NCI-H460 (cell line): ENCODE data around the gene PFKFB1. TPM values are rescaled to one million over a fixed set of nuclear protein-coding genes. Genes with fewer than 3 reads are reported as not detected.

Source experiments
- DNase-seq: peaks from one replicate; pipeline ENCODE4 v3.0.0-alpha.2; 2016; ENCODE audit warnings: low read depth; ENCODE audit errors: extremely low read depth
- small RNA-seq, 2 experiments: library from RNA; depleted of rRNA; stranded (forward); fragments of <200 nt; gene quantifications; one replicate each; pipeline ENCODE3, GENCODE V24; 2014
- total RNA-seq: library from RNA; depleted of rRNA; stranded (reverse); fragments of >200 nt; shearing (Covaris generic); gene quantifications from 2 replicates; pipeline ENCODE4 v1.2.3, GENCODE V29; 2014; rRNA removed

The PFKFB1 gene
- total RNA-seq, 1 experiment from 2014 or later = not detected

DNA sequence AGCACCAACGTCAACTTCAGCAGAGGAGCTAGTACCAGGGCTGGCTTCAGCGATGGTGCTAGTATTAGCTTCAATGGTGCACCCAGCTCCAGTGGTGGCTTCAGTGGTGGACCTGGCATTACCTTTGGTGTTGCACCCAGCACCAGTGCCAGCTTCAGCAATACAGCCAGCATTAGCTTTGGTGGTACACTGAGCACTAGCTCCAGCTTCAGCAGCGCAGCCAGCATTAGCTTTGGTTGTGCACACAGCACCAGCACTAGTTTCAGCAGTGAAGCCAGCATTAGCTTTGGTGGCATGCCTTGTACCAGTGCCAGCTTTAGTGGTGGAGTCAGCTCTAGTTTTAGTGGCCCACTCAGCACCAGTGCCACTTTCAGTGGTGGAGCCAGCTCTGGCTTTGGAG lies 65.1 kb downstream of the PFKFB1 start:
- no peak for DNase-seq

DNA sequence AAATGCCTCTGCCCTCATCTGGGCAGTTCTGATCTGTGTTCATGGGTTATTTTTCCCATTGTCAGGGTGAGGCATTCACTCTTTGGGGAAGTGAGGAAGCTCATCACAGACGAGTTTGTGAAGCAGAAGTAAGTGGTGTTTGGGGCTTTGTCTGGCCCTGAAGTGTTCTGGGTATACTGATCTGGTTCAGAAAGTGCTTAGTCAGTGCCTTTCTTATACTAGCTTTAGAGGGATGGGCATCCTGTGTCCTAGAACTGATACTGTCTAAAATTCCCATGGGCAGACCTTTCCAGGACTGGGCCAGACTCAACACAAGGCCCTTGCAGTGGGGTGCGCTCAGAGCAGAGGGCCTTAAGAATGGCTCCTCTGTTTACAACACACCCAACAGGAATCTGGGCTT lies 67.0 kb downstream of the PFKFB1 start:
- no peak for DNase-seq

DNA sequence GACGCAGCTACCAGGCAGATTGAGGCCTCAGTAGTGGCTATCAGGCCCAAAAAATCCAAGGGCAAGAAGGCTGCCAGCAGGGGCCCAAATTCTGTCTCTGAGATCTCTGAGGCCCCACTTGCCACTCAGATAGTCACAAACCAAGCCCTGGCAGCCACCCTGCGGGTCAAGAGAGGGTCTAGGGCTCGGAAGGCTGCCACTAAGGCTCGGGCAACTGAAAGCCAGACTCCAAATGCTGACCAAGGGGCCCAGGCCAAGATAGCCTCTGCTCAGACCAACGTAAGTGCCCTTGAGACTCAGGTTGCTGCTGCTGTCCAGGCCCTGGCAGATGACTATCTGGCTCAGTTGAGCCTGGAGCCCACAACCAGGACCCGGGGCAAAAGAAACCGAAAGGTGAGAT lies 70.6 kb downstream of the PFKFB1 start:
- no peak for DNase-seq

DNA sequence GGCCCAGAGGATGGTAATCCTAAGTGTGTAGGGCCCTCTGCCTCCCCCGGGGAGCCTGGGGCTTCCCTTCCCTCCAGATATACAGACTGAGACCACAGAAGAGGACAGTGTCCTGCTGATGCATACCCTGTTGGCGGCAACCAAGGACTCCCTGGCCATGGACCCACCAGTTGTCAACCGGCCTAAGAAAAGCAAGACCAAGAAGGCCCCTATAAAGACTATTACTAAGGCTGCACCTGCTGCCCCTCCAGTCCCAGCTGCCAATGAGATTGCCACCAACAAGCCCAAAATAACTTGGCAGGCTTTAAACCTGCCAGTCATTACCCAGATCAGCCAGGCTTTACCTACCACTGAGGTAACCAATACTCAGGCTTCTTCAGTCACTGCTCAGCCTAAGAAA lies 71.4 kb downstream of the PFKFB1 start:
- DNase-seq = no peak

DNA sequence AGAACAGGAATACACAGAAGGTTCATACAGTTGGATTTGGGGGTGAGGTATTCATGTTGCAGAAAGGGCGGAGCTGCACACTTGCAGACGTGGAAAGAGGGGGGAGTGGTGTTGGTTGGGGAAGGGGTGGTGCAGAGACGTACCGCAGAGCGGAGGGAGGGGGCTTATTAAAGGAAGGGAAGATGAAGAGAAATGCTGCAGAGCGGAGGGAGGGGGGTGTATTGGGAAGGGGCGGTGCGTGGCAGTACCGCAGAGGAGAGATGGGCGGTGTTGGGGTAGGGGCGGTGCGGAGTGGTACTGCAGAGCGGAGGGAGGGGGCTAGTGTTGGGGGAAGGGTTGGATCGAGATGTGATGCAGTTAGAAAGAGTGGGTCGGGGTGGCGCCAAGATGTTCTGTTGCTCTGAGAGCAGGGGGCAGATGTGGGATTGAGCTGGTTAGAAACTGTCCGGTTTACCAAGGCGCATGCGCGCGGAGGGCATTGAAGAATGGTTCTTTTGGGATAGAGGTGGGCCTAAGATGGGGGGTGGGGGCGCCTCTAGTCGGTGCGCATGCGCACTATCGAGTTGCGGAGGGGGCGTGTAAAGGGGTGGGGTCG lies 72.5 kb downstream of the PFKFB1 start:
- peak; percentile 28 for DNase-seq

DNA sequence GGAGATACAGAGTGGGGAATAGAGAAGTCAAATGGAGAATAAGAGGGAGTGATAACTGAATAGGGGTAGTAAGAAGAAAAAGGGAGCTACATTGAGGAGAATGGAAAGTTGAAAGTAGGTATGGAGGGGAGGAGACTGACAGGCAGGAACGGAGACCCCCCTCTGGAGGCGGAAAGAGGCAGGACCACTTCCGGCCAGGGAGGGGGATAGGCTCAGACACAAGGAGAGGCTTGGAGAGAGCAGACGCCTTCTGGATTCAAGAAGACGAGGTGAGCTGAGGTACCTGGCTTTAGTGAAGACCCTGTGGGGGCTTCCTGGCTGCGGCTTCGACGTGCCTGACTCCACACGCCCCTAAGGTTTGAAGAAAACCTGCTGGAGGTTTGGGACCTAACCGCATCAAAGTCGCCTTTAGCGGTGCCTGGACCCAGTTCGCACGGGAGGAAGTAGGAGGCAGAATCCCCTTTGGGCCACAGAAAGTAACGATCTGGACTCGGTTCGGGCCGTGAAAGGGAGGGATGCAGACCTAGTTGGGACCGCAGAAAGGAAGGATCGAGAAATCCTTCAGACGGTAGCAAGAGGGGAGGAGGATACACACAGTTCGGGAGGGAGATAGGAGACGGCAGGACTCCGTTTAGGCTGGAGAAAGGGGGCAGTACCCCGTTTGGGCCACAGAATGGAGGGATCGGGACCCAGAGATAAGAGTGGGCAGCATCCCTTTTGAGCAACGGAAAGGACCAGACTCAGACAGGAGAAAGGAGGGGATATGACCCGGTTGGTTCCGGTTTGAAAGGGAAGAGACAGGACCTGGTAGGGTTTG lies 73.2 kb downstream of the PFKFB1 start, which contains the start of gene TRO:
Gene TRO (plus strand): TSS at position 215 of the 817 bp plus-strand sequence. CDS start 1,423 bp downstream, outside the sequence.
- DNase-seq = no peak

DNA sequence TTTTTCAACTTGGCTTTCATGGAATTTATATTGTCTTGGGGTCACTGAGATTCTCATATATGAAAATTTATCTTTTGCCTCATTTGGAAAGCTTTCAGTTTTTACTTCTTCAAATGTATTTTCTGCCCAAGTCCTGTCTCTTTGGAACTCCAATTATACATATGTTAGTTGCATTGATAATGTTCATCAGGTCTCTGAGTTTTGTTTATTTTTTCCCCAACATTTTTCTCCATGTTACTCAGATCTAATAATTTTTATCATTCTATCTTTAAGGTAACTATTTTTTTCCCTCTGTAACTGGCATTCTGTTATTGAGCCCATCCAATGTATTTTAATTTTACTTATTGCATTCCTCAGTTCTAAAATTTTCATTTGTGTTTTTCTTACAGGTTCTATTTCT lies 84.0 kb downstream of the PFKFB1 start:
- no peak for DNase-seq

DNA sequence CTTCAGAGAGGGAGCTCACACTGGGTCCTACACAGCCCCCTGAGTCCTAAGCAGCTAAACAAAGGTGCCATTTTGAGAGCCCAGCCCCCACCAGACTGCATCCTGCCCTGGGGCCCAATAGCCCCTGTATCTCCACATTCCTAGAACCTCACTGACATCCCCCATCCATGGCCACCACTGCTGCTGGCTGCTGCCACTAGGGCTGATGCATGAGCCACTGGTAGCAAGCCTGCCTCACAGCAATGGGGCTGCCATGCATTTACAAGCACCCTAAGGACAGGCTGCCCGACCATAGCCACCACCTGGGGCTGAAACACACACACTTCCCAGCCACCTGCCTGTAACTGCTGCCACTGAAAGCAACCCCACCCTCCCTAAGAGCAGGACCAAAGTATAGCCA lies 99.8 kb downstream of the PFKFB1 start:
- DNase-seq = no peak

DNA sequence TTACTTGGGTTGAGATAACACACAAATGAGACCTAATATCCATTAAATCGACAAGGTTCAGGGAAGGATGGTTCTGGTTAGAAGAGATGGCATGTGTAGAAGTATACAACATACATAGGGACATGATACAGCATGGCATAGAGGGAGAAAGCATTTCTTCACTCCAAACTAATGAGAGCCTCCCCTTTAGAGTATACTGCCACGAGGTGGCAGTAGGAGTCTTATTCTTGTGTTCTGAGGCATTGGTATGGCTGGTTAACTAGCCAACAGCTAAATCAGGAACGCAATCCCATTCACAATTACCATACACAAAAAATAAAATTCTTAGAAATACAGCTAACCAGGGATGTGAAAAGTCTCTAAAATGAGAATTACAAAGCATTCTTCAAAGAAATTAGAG lies 102.4 kb downstream of the PFKFB1 start:
- DNase-seq = peak; percentile 55

DNA sequence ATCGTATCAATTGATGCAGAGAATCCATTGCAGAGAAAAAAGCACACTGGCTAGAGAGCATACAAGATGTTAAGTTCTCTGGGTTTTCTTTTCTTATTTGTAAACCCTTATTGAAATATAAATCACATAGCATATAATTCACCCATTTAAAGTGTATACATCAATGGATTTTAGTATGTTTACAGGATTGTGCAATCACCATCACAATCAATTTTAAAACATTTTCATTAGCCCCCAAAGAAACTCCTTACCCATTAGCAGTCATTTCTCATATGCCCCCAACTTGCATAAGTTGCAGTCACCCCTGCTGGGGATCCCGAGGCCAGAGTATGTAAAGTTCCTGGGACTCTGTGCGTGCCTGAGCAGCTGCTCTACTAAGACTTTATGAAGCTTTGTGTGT lies 108.2 kb downstream of the PFKFB1 start:
- DNase-seq = no peak

Small RNAs within 50 kb of the gene (small RNA-seq; reads per million reads assigned to genes)
- 0 reads per million in 2 experiments for gene RF00614

Other genes starting within 250 kb of the PFKFB1 start
- gene ITIH6, start 195.9 kb downstream of the PFKFB1 start, total RNA-seq = 0.02 and 0.03 TPM in 2 replicates
- 48.9 and 60.3 TPM in 2 replicates for gene MAGED2, start 186.4 kb downstream of the PFKFB1 start, total RNA-seq
- gene TRO, start 73.4 kb downstream of the PFKFB1 start, total RNA-seq = 0.22 and 0.89 TPM in 2 replicates
- gene APEX2, start 6.2 kb upstream of the PFKFB1 start, total RNA-seq = 15.3 and 17.4 TPM in 2 replicates
- not detected in 2 replicates for gene ALAS2, start 36.8 kb upstream of the PFKFB1 start, total RNA-seq
- gene PAGE2B, start 80.8 kb upstream of the PFKFB1 start, total RNA-seq = not detected in 2 replicates
- gene PAGE2, start 94.8 kb upstream of the PFKFB1 start, total RNA-seq = not detected in 2 replicates
- not detected in 2 replicates for gene PAGE5, start 226.2 kb upstream of the PFKFB1 start, total RNA-seq